Measurements from ENCODE around the gene KLK7. TPM values are rescaled to one million over a fixed set of nuclear protein-coding genes. Genes with fewer than 3 reads are reported as not detected.

Gene KLK7
- total RNA-seq, 5 donors from 2014 or later (not counting 1 experiment from before 2014, with no cell fraction given) = not detected

GRCh38 chr19:51022526-51022925 is 38.8 kb upstream of the KLK7 start:
- Mint-ChIP-seq H3K36me3 (no peaks in the 10 kb centered on the region), H3K27me3 (peaks cover 52 to 70% of the 10 kb centered on the region in 2 donors), H3K4me3 (no peak overlapping the region), H3K4me1 (peaks cover 8 to 18% (median 13%) of the 10 kb centered on the region in 3 donors), H3K27ac (no peak overlapping the region), H3K9me3 (no peaks in the 10 kb centered on the region)
- WGBS (ENCODE audit: insufficient coverage) = 64% methylated on average over 14 of the region's 14 CpGs
- Histone ChIP-seq H3K4me1 (ENCODE audit: control insufficient read depth in 1 of 2, extremely low read depth in 1 of 2, insufficient read depth in 2 of 2, low read length in 2 of 2) (peaks cover 0 to 18% of the 10 kb centered on the region in 2 experiments), H3K9me3 (no peaks in the 10 kb centered on the region), H3K4me3 (ENCODE audit: control insufficient read depth in 1 of 2, extremely low read depth in 1 of 2, low read length in 1 of 2) (no peak overlapping the region), H3K27ac (ENCODE audit: low read length) (no peak overlapping the region), H3K27me3 (replicated peaks in 1 of 2; ENCODE audit: control insufficient read depth in 2 of 2, extremely low read depth in 1 of 2, insufficient read depth in 2 of 2, low read length in 1 of 2) (peaks cover 2 to 85% of the 10 kb centered on the region in 2 experiments), H3K36me3 (ENCODE audit: control insufficient read depth in 2 of 2, extremely low read depth in 1 of 2, insufficient read depth in 1 of 2, low read length in 1 of 2) (no peaks in the 10 kb centered on the region)
- no peak for DNase-seq
- ATAC-seq (replicated peaks in 1 of 4) = no peak
- POLR2A ChIA-PET = no interaction called here
- CTCF ChIA-PET = no interaction called here

- Mint-ChIP-seq H3K9me3 (no peaks in the 10 kb centered on the region), H3K36me3 (no peaks in the 10 kb centered on the region), H3K4me3 (no peak overlapping the region), H3K4me1 (peaks cover 14 to 25% (median 20%) of the 10 kb centered on the region in 3 donors), H3K27me3 (peaks cover 52 to 76% of the 10 kb centered on the region in 2 donors), H3K27ac (no peak overlapping the region)
- no peaks in the 10 kb centered on the region for H3K9me3 ChIP-seq
- no peak overlapping the region for H3K27ac ChIP-seq (ENCODE audit: low read length)
- DNase-seq (peak in 3 of 35 experiments; percentile 12 to 48 (median 16)), ATAC-seq (replicated peaks in 1 of 4) (no peak)
- 39% methylated on average over 4 of the region's 7 CpGs for WGBS (ENCODE audit: insufficient coverage)
- CTCF ChIA-PET = interaction anchor here (0.6 to 1.1 kb wide), 2 partner anchors 28 to 257 kb away, joined by 3 to 8 read pairs; no protein-coding TSS in a partner anchor
- POLR2A ChIA-PET = no interaction called here
- peaks cover 0 to 29% of the 10 kb centered on the region in 2 experiments for H3K4me1 ChIP-seq (ENCODE audit: control insufficient read depth in 1 of 2, extremely low read depth in 1 of 2, insufficient read depth in 2 of 2, low read length in 2 of 2)
- peaks cover 4 to 87% of the 10 kb centered on the region in 2 experiments for H3K27me3 ChIP-seq (replicated peaks in 1 of 2; ENCODE audit: control insufficient read depth in 2 of 2, extremely low read depth in 1 of 2, insufficient read depth in 2 of 2, low read length in 1 of 2)
- no peak overlapping the region for H3K4me3 ChIP-seq (ENCODE audit: control insufficient read depth in 1 of 2, extremely low read depth in 1 of 2, low read length in 1 of 2)
- no peaks in the 10 kb centered on the region for H3K36me3 ChIP-seq (ENCODE audit: control insufficient read depth in 2 of 2, extremely low read depth in 1 of 2, insufficient read depth in 1 of 2, low read length in 1 of 2)
These were observed 37.4 kb upstream of the KLK7 start for GRCh38 chr19:51020988-51021651.

- DNase-seq (no peak), ATAC-seq (replicated peaks in 1 of 4) (no peak)
- Histone ChIP-seq H3K9me3 (no peaks in the 10 kb centered on the region), H3K27me3 (replicated peaks in 1 of 2; ENCODE audit: control insufficient read depth in 2 of 2, extremely low read depth in 1 of 2, insufficient read depth in 2 of 2, low read length in 1 of 2) (peaks cover 5 to 87% of the 10 kb centered on the region in 2 experiments), H3K36me3 (ENCODE audit: control insufficient read depth in 2 of 2, extremely low read depth in 1 of 2, insufficient read depth in 1 of 2, low read length in 1 of 2) (no peaks in the 10 kb centered on the region), H3K4me3 (ENCODE audit: control insufficient read depth in 1 of 2, extremely low read depth in 1 of 2, low read length in 1 of 2) (no peak within 1 kb of the TSS), H3K4me1 (ENCODE audit: control insufficient read depth in 1 of 2, extremely low read depth in 1 of 2, insufficient read depth in 2 of 2, low read length in 2 of 2) (peaks cover 0 to 29% of the 10 kb centered on the region in 2 experiments), H3K27ac (ENCODE audit: low read length) (no peak within 1 kb of the TSS)
- 20% methylated on average over 1 of the region's 14 CpGs for WGBS (ENCODE audit: insufficient coverage)
- CTCF ChIA-PET = no interaction called here
- peak within 1 kb of the TSS in 2 of 3 donors; percentile 67 to 80 for H3K4me3 Mint-ChIP-seq
- POLR2A ChIA-PET = no interaction called here
- H3K27ac Mint-ChIP-seq = no peak within 1 kb of the TSS
- H3K36me3 Mint-ChIP-seq = no peaks in the 10 kb centered on the region
- no peaks in the 10 kb centered on the region for H3K9me3 Mint-ChIP-seq
- peaks cover 14 to 25% (median 23%) of the 10 kb centered on the region in 3 donors for H3K4me1 Mint-ChIP-seq
- peaks cover 57 to 78% of the 10 kb centered on the region in 2 donors for H3K27me3 Mint-ChIP-seq
These were observed 35.8 kb upstream of the KLK7 start, which contains the start of gene KLK10 for GRCh38 chr19:51019544-51019925. Gene KLK10 (minus strand): TSS chr19:51019709. CDS start chr19:51019130, 579 bp downstream.

GRCh38 chr19:51018745-51019543 is 35.2 kb upstream of the KLK7 start:
- ChIA-PET CTCF (no interaction called here), POLR2A (no interaction called here)
- DNase-seq (no peak), ATAC-seq (replicated peaks in 1 of 4) (peak in 1 of 4 experiments; percentile 12)
- peaks cover 59 to 81% of the 10 kb centered on the region in 2 donors for H3K27me3 Mint-ChIP-seq
- H3K9me3 Mint-ChIP-seq = no peaks in the 10 kb centered on the region
- peak overlapping the region in 2 of 3 donors; percentile 67 to 80 for H3K4me3 Mint-ChIP-seq
- Histone ChIP-seq H3K27ac (ENCODE audit: low read length) (no peak overlapping the region), H3K36me3 (ENCODE audit: control insufficient read depth in 2 of 2, extremely low read depth in 1 of 2, insufficient read depth in 1 of 2, low read length in 1 of 2) (no peaks in the 10 kb centered on the region), H3K4me3 (ENCODE audit: control insufficient read depth in 1 of 2, extremely low read depth in 1 of 2, low read length in 1 of 2) (no peak overlapping the region), H3K4me1 (ENCODE audit: control insufficient read depth in 1 of 2, extremely low read depth in 1 of 2, insufficient read depth in 2 of 2, low read length in 2 of 2) (peaks cover 0 to 29% of the 10 kb centered on the region in 2 experiments), H3K9me3 (no peaks in the 10 kb centered on the region), H3K27me3 (replicated peaks in 1 of 2; ENCODE audit: control insufficient read depth in 2 of 2, extremely low read depth in 1 of 2, insufficient read depth in 2 of 2, low read length in 1 of 2) (peaks cover 5 to 89% of the 10 kb centered on the region in 2 experiments)
- H3K27ac Mint-ChIP-seq = no peak overlapping the region
- H3K36me3 Mint-ChIP-seq = no peaks in the 10 kb centered on the region
- 2% methylated on average over 42 of the region's 68 CpGs for WGBS (ENCODE audit: insufficient coverage)
- H3K4me1 Mint-ChIP-seq = peaks cover 14 to 25% (median 23%) of the 10 kb centered on the region in 3 donors

GRCh38 chr19:51016798-51017683 is 33.3 kb upstream of the KLK7 start:
- peak overlapping the region in 2 of 3 donors; percentile 31 to 80 for H3K4me3 Mint-ChIP-seq
- peaks cover 49 to 75% of the 10 kb centered on the region in 2 donors for H3K27me3 Mint-ChIP-seq
- H3K27ac Mint-ChIP-seq = no peak overlapping the region
- Histone ChIP-seq H3K9me3 (no peaks in the 10 kb centered on the region), H3K4me3 (ENCODE audit: control insufficient read depth in 1 of 2, extremely low read depth in 1 of 2, low read length in 1 of 2) (no peak overlapping the region), H3K27ac (ENCODE audit: low read length) (no peak overlapping the region), H3K27me3 (replicated peaks in 1 of 2; ENCODE audit: control insufficient read depth in 2 of 2, extremely low read depth in 1 of 2, insufficient read depth in 2 of 2, low read length in 1 of 2) (peaks cover 5 to 87% of the 10 kb centered on the region in 2 experiments), H3K4me1 (ENCODE audit: control insufficient read depth in 1 of 2, extremely low read depth in 1 of 2, insufficient read depth in 2 of 2, low read length in 2 of 2) (peaks cover 0 to 29% of the 10 kb centered on the region in 2 experiments), H3K36me3 (ENCODE audit: control insufficient read depth in 2 of 2, extremely low read depth in 1 of 2, insufficient read depth in 1 of 2, low read length in 1 of 2) (no peaks in the 10 kb centered on the region)
- WGBS (ENCODE audit: insufficient coverage) = 5% methylated on average over 61 of the region's 68 CpGs
- no peaks in the 10 kb centered on the region for H3K36me3 Mint-ChIP-seq
- POLR2A ChIA-PET = no interaction called here
- CTCF ChIA-PET = no interaction called here
- H3K4me1 Mint-ChIP-seq = peaks cover 14 to 25% (median 23%) of the 10 kb centered on the region in 3 donors
- ATAC-seq (replicated peaks in 1 of 4) (peak in 2 of 4 experiments; percentile 12 to 62), DNase-seq (peak in 18 of 35 experiments; percentile 10 to 63 (median 26))
- no peaks in the 10 kb centered on the region for H3K9me3 Mint-ChIP-seq
